ENCODE results near the gene ARHGAP18.

- no peak for TF ChIP-seq REST (IDR thresholded peaks at IDR 0.05; ENCODE audit: low read depth)
- TF ChIP-seq EGR1 (IDR thresholded peaks at IDR 0.05), result no peak
- TF ChIP-seq ZBTB7A (IDR thresholded peaks at IDR 0.05; ENCODE audit: low read depth), result no peak
- TF ChIP-seq TCF12 (IDR thresholded peaks at IDR 0.05; ENCODE audit: low read depth), result no peak
- TF ChIP-seq TAF1 (IDR thresholded peaks at IDR 0.05; ENCODE audit: low read depth), result no peak
- no peak for TF ChIP-seq EP300 (IDR thresholded peaks at IDR 0.05; ENCODE audit: borderline replicate concordance)
- no peak for TF ChIP-seq FOXM1 (IDR thresholded peaks at IDR 0.05; ENCODE audit: borderline replicate concordance, low read depth)
These were observed 46.4 kb downstream of the ARHGAP18 start for GRCh38 chr6:129663531-129663930.
